H1 (cell line): Measurements from ENCODE around the gene NKAIN2. TPM values are rescaled to one million over a fixed set of nuclear protein-coding genes. Genes with fewer than 3 reads are reported as not detected.

Source experiments
- CTCF ChIA-PET: fragments of 300-600 bp; sonication (Branson Sonifier 250); formaldehyde crosslinking; loops from one replicate; lab custom pipeline; 2021; ENCODE audit not compliant: partially characterized antibody; lab: Charles Lee
- POLR2A ChIA-PET: fragments of 300-600 bp; sonication (Branson Sonifier 250); formaldehyde crosslinking; loops from one replicate; lab custom pipeline; 2021; ENCODE audit warnings: inconsistent platforms; ENCODE audit not compliant: partially characterized antibody; lab: Charles Lee
- DNase-seq, 2 experiments: peaks; one replicate each; pipeline versions ENCODE4 v3.0.0 to v3.0.0-alpha.2; 2010 to 2022; ENCODE audit warnings: low spot score in 2 of 2, low read depth in 1 of 2, mixed read lengths in 1 of 2
- FAIRE-seq: peaks from 2 replicates; lab custom pipeline; 2011; peaks lifted over from hg19 to GRCh38; lab: Jason Lieb, UNC
- H2AFZ ChIP-seq: 2 replicates; pipeline ENCODE4 v1.8.1; 2012; ENCODE audit warnings: low read length, inconsistent platforms
- H2AK5ac ChIP-seq: 2 replicates; pipeline ENCODE4 v1.6.1; 2013; ENCODE audit warnings: low read depth, low read length
- H2BK120ac ChIP-seq: replicated peaks from 2 replicates; pipeline ENCODE3; 2013; ENCODE audit warnings: low read depth, low read length, inconsistent platforms
- H2BK12ac ChIP-seq: 2 replicates; pipeline ENCODE4 v1.6.1; 2013; ENCODE audit warnings: low read depth, low read length
- H2BK15ac ChIP-seq: 2 replicates; pipeline ENCODE4 v1.6.1; 2013; ENCODE audit warnings: low read length
- H2BK20ac ChIP-seq: 2 replicates; pipeline ENCODE4 v1.6.1; 2013; ENCODE audit warnings: low read length
- H2BK5ac ChIP-seq: 2 replicates; pipeline ENCODE4 v1.6.1; 2013; ENCODE audit warnings: low read depth, low read length
- H3K14ac ChIP-seq: 2 replicates; pipeline ENCODE4 v1.6.1; 2013; ENCODE audit warnings: inconsistent platforms; ENCODE audit not compliant: insufficient read length
- H3K18ac ChIP-seq: 2 replicates; pipeline ENCODE4 v1.6.1; 2013; ENCODE audit warnings: low read length; ENCODE audit errors: extremely low read depth
- H3K23ac ChIP-seq: 2 replicates; pipeline ENCODE4 v1.6.1; 2013; ENCODE audit warnings: inconsistent platforms; ENCODE audit not compliant: insufficient read length
- H3K23me2 ChIP-seq: 2 replicates; pipeline ENCODE4 v1.6.1; 2013; ENCODE audit warnings: low read depth, low read length
- H3K27ac ChIP-seq: 2 replicates; pipeline ENCODE4 v1.6.1; 2011; ENCODE audit warnings: low read depth, low read length, inconsistent platforms
- H3K27me3 ChIP-seq, 4 experiments: replicated peaks in 1 of 4; 1 replicate in 1 of 4; 2 replicates in 3 of 4; pipeline versions ENCODE4 v1.6.1 to v1.8.1; 2011 to 2013; ENCODE audit warnings: low read length in 3 of 4, mild to moderate bottlenecking in 3 of 4, inconsistent platforms in 2 of 4, mixed read lengths in 2 of 4, moderate library complexity in 1 of 4; ENCODE audit not compliant: control insufficient read depth in 3 of 4, insufficient read depth in 3 of 4; ENCODE audit errors: extremely low read depth in 1 of 4
- H3K36me3 ChIP-seq, 4 experiments: 2 replicates each; pipeline versions ENCODE4 v1.6.1 to v1.8.1; 2011 to 2013; ENCODE audit warnings: mild to moderate bottlenecking in 4 of 4, low read length in 3 of 4, moderate library complexity in 2 of 4, control low read depth in 1 of 4, inconsistent platforms in 1 of 4; ENCODE audit not compliant: insufficient read depth in 4 of 4, control insufficient read depth in 2 of 4
- H3K4ac ChIP-seq: replicated peaks from 2 replicates; pipeline ENCODE3; 2013; ENCODE audit warnings: low read length, low read depth, mixed read lengths, inconsistent platforms; ENCODE audit not compliant: insufficient read length
- H3K4me1 ChIP-seq, 4 experiments: replicated peaks in 1 of 4; 1 replicate in 1 of 4; 2 replicates in 3 of 4; pipeline versions ENCODE4 v1.6.1 to v1.8.1; 2011 to 2013; ENCODE audit warnings: low read length in 3 of 4, inconsistent platforms in 2 of 4, mixed read lengths in 1 of 4; ENCODE audit not compliant: insufficient read depth in 4 of 4, control insufficient read depth in 3 of 4
- H3K4me2 ChIP-seq, 2 experiments: 2 replicates each; pipeline versions ENCODE4 v1.6.1 to v1.8.1; 2011 to 2013; ENCODE audit warnings: low read depth in 2 of 2, low read length in 2 of 2, control low read depth in 1 of 2, inconsistent platforms in 1 of 2, mild to moderate bottlenecking in 1 of 2; ENCODE audit not compliant: insufficient read depth in 1 of 2
- H3K4me3 ChIP-seq, 4 experiments: fragments of 200-600, 300-600 bp in 1 of 4; sonication (generic), shearing (Covaris generic), sonication (Bioruptor Twin) in 1 of 4; 2 replicates each; pipeline versions ENCODE4 v1.5.1 to v1.8.1; 2011 to 2016; ENCODE audit warnings: low read length in 4 of 4, low read depth in 3 of 4, control low read depth in 2 of 4, inconsistent platforms in 2 of 4, mild to moderate bottlenecking in 2 of 4, mixed read lengths in 1 of 4, moderate library complexity in 1 of 4; ENCODE audit not compliant: insufficient read depth in 2 of 4; ENCODE audit errors: extremely low read depth in 1 of 4
- H3K56ac ChIP-seq: replicated peaks from 2 replicates; pipeline ENCODE3; 2013; ENCODE audit warnings: low read depth, mild to moderate bottlenecking, mixed read lengths, low read length, inconsistent platforms; ENCODE audit not compliant: insufficient read length
- H3K79me1 ChIP-seq: 2 replicates; pipeline ENCODE4 v1.6.1; 2013; ENCODE audit warnings: low read depth, low read length, control low read depth
- H3K79me2 ChIP-seq, 2 experiments: 2 replicates each; pipeline versions ENCODE4 v1.6.1 to v1.8.1; 2012 to 2013; ENCODE audit warnings: low read length in 2 of 2, mild to moderate bottlenecking in 2 of 2, inconsistent platforms in 1 of 2; ENCODE audit not compliant: insufficient read depth in 2 of 2, control insufficient read depth in 1 of 2
- H3K9ac ChIP-seq, 4 experiments: replicated peaks in 1 of 4; 1 replicate in 1 of 4; 2 replicates in 3 of 4; pipeline versions ENCODE4 v1.6.1 to v1.8.1; 2011 to 2013; ENCODE audit warnings: low read depth in 3 of 4, low read length in 3 of 4, control low read depth in 2 of 4, mild to moderate bottlenecking in 2 of 4, moderate library complexity in 2 of 4, inconsistent platforms in 1 of 4; ENCODE audit errors: extremely low read depth in 1 of 4
- H3K9me3 ChIP-seq, 2 experiments: 2 replicates each; pipeline versions ENCODE4 v1.6.1 to v1.8.1; 2012 to 2013; ENCODE audit warnings: mild to moderate bottlenecking in 2 of 2, moderate library complexity in 2 of 2, control low read depth in 1 of 2, inconsistent platforms in 1 of 2, low read depth in 1 of 2, low read length in 1 of 2, mixed read lengths in 1 of 2; ENCODE audit not compliant: insufficient read depth in 2 of 2
- H4K20me1 ChIP-seq, 2 experiments: replicated peaks in 1 of 2; 2 replicates each; pipeline versions ENCODE3 to v1.8.1; 2011 to 2013; ENCODE audit warnings: inconsistent platforms in 2 of 2, low read length in 2 of 2, mild to moderate bottlenecking in 1 of 2; ENCODE audit not compliant: insufficient read depth in 2 of 2, control insufficient read depth in 1 of 2
- H4K5ac ChIP-seq: 2 replicates; pipeline ENCODE4 v1.6.1; 2013; ENCODE audit warnings: low read length, low read depth, mixed read lengths, inconsistent platforms; ENCODE audit not compliant: insufficient read length
- H4K8ac ChIP-seq: 2 replicates; pipeline ENCODE4 v1.8.0; 2013; ENCODE audit warnings: mild to moderate bottlenecking, moderate library complexity, low read length, inconsistent platforms; ENCODE audit not compliant: insufficient read depth; ENCODE audit errors: extremely low read depth
- H4K91ac ChIP-seq: replicated peaks from 2 replicates; pipeline ENCODE3; 2013; ENCODE audit warnings: low read length, mixed read lengths, inconsistent platforms; ENCODE audit not compliant: insufficient read length
- BACH1 ChIP-seq: IDR thresholded peaks from 2 replicates; pipeline ENCODE4 v1.6.1; 2012; ENCODE audit warnings: low read length, improper control_type of control experiment
- CREB1 ChIP-seq: IDR thresholded peaks from 2 replicates; pipeline ENCODE4 v1.6.1; 2012; ENCODE audit warnings: inconsistent platforms
- E2F6 ChIP-seq: IDR thresholded peaks from 2 replicates; pipeline ENCODE4 v1.6.1; 2012; ENCODE audit warnings: inconsistent platforms
- EGR1 ChIP-seq: IDR thresholded peaks from 2 replicates; pipeline ENCODE4 v1.6.1; 2011; ENCODE audit warnings: low read depth, low read length, borderline replicate concordance
- EP300 ChIP-seq, 2 experiments: IDR thresholded peaks; 1 replicate in 1 of 2; 2 replicates in 1 of 2; pipeline ENCODE4 v1.6.1; 2011 to 2012; ENCODE audit warnings: low read depth in 2 of 2, low read length in 2 of 2, mild to moderate bottlenecking in 2 of 2, borderline replicate concordance in 1 of 2, inconsistent platforms in 1 of 2, moderate library complexity in 1 of 2
- FOSL1 ChIP-seq: IDR thresholded peaks from 2 replicates; pipeline ENCODE4 v1.6.1; 2011; ENCODE audit warnings: mild to moderate bottlenecking, low read depth, low read length, moderate library complexity; ENCODE audit not compliant: insufficient read depth
- GABPA ChIP-seq: IDR thresholded peaks from 2 replicates; pipeline ENCODE4 v1.6.1; 2011; ENCODE audit warnings: mild to moderate bottlenecking, low read length, moderate library complexity, borderline replicate concordance; ENCODE audit not compliant: insufficient read depth
- JUN ChIP-seq: IDR thresholded peaks from 2 replicates; pipeline ENCODE4 v1.6.1; 2011; ENCODE audit warnings: low read depth, mild to moderate bottlenecking, improper control_type of control experiment, low read length
- SIRT6 ChIP-seq: IDR thresholded peaks from one replicate; pipeline ENCODE4 v1.7.1; 2012; ENCODE audit warnings: low read length, inconsistent platforms
- TEAD4 ChIP-seq: IDR thresholded peaks from 2 replicates; pipeline ENCODE4 v1.6.1; 2012; ENCODE audit warnings: low read depth, low read length, inconsistent platforms, mixed read lengths
- WGBS, 2 experiments: shearing (Covaris generic) in 1 of 2; methylation state at CpG; one replicate each; pipeline versions ENCODE4 v1.1.6 to v1.1.7; 2013 to 2015; ENCODE audit warnings: low lambda C conversion rate in 2 of 2, mixed read lengths in 2 of 2, inconsistent platforms in 1 of 2, low coverage in 1 of 2, missing lambda C conversion rate in 1 of 2; ENCODE audit not compliant: insufficient replicate concordance in 2 of 2, insufficient coverage in 1 of 2, insufficient read length in 1 of 2; ENCODE audit errors: extremely low coverage in 1 of 2, missing lambda C conversion rate in 1 of 2; 5-methylcytosine and 5-hydroxymethylcytosine counted together
- polyA plus RNA-seq, 7 experiments: library from polyadenylated mRNA; depleted of rRNA in 3 of 7; stranded (reverse) in 5 of 7; unstranded in 2 of 7; fragments of >200 nt in 5 of 7; fragments of 200-250 nt in 2 of 7; gene quantifications; 1 replicate in 5 of 7; 2 replicates in 1 of 7; 4 replicates in 1 of 7; pipeline versions ENCODE4 v1.2.1 to v1.2.3, GENCODE V29; 2011 to 2013; ENCODE audit warnings: missing spikeins in 2 of 7, mixed read lengths in 2 of 7
- total RNA-seq: library from RNA; stranded (reverse); fragmentation: NEBNext Ultra II Directional; extraction: Animal tissue kit (Norgen Biotek cat#: 25700); gene quantifications from 2 replicates; pipeline ENCODE4 v1.2.1, GENCODE V29; 2021
- TF ChIP-seq, protein P1 (sequence below), 3 experiments: IDR thresholded peaks; 1 replicate in 2 of 3; 2 replicates in 1 of 3; pipeline versions ENCODE4 v1.5.1 to v1.6.1; 2011; ENCODE audit warnings: low read length in 3 of 3, mild to moderate bottlenecking in 3 of 3, inconsistent platforms in 2 of 3, low read depth in 1 of 3, moderate library complexity in 1 of 3; ENCODE audit not compliant: insufficient read depth in 1 of 3; ENCODE audit errors: control extremely low read depth in 1 of 3

The NKAIN2 gene
- total and polyA plus RNA-seq, 2 of the 8 experiments (the other 6 are each of a cell fraction or from before 2014, with no cell fraction given), result 0.20 to 0.34 TPM

GRCh38 chr6:123810214-123810613 lies 6.5 kb downstream of the NKAIN2 start:
- TF ChIP-seq EGR1, result no peak
- TF ChIP-seq CREB1, result no peak
- TF ChIP-seq TEAD4, result no peak
- no peak for TF ChIP-seq GABPA
- TF ChIP-seq, protein P1, sequence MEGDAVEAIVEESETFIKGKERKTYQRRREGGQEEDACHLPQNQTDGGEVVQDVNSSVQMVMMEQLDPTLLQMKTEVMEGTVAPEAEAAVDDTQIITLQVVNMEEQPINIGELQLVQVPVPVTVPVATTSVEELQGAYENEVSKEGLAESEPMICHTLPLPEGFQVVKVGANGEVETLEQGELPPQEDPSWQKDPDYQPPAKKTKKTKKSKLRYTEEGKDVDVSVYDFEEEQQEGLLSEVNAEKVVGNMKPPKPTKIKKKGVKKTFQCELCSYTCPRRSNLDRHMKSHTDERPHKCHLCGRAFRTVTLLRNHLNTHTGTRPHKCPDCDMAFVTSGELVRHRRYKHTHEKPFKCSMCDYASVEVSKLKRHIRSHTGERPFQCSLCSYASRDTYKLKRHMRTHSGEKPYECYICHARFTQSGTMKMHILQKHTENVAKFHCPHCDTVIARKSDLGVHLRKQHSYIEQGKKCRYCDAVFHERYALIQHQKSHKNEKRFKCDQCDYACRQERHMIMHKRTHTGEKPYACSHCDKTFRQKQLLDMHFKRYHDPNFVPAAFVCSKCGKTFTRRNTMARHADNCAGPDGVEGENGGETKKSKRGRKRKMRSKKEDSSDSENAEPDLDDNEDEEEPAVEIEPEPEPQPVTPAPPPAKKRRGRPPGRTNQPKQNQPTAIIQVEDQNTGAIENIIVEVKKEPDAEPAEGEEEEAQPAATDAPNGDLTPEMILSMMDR (IDR thresholded peaks at IDR 0.05; ENCODE audit: control extremely low read depth in 1 of 3, insufficient read depth in 1 of 3, low read depth in 1 of 3, low read length in 3 of 3), result no peak
- TF ChIP-seq FOSL1, result no peak
- TF ChIP-seq EP300 (IDR thresholded peaks at IDR 0.05; ENCODE audit: borderline replicate concordance in 1 of 2, low read depth in 2 of 2, low read length in 2 of 2), result no peak
- TF ChIP-seq E2F6, result no peak
- no peak for TF ChIP-seq JUN
- TF ChIP-seq BACH1, result no peak
- no peak for TF ChIP-seq SIRT6
- FAIRE-seq, result no peak

More at GRCh38 chr6:123810214-123810613, 6.5 kb downstream of the NKAIN2 start:
- H2BK20ac ChIP-seq, result no peak overlapping the region
- H3K4me2 ChIP-seq, result no peak overlapping the region
- WGBS, 2 experiments, result 88% methylated on average over 3 of the region's 3 CpGs; no CpG with 5 or more reads in 1 of the 2 experiments
- ChIA-PET POLR2A (interaction anchor here (0.6 kb wide), 1 partner anchor 15 kb away, joined by 4 read pairs; no protein-coding TSS in a partner anchor), CTCF (interaction anchor here (0.6 to 1.4 kb wide), 4 partner anchors 8 to 345 kb away, joined by 3 to 4 read pairs (median 3); no protein-coding TSS in a partner anchor)
- H2AFZ ChIP-seq, result no peak overlapping the region
- no peak overlapping the region for H2BK12ac ChIP-seq
- no peak overlapping the region for H3K23ac ChIP-seq
- no peaks in the 10 kb centered on the region for H3K4me1 ChIP-seq
- H3K79me2 ChIP-seq, result no peaks in the 10 kb centered on the region
- no peak overlapping the region for H3K4ac ChIP-seq
- no peak overlapping the region for H4K5ac ChIP-seq
- H2BK120ac ChIP-seq, result no peak overlapping the region
- no peaks in the 10 kb centered on the region for H3K23me2 ChIP-seq
- H4K8ac ChIP-seq, result no peak overlapping the region
- no peak for DNase-seq
- no peaks in the 10 kb centered on the region for H3K9me3 ChIP-seq
- H3K27me3 ChIP-seq, result peaks cover 0 to 1% (median under 1%) of the 10 kb centered on the region in 4 experiments; a peak in 2 of 7 replicates
- no peak overlapping the region for H2BK15ac ChIP-seq
- H3K18ac ChIP-seq, result no peak overlapping the region
- no peak overlapping the region for H2BK5ac ChIP-seq
- no peaks in the 10 kb centered on the region for H3K36me3 ChIP-seq
- H3K9ac ChIP-seq, result no peak overlapping the region
- H4K20me1 ChIP-seq, result no peaks in the 10 kb centered on the region
- H3K4me3 ChIP-seq, result no peak overlapping the region
- H4K91ac ChIP-seq, result no peak overlapping the region
- H3K79me1 ChIP-seq, result no peaks in the 10 kb centered on the region
- no peak overlapping the region for H3K14ac ChIP-seq
- no peak overlapping the region for H3K27ac ChIP-seq
- no peak overlapping the region for H2AK5ac ChIP-seq
- H3K56ac ChIP-seq, result no peak overlapping the region
